ENCODE results near the gene RNASET2. TPM values are rescaled to one million over a fixed set of nuclear protein-coding genes. Genes with fewer than 3 reads are reported as not detected.
"Not testable (repeated sequence)": the region's sequence is repeated elsewhere in the genome, so short reads cannot be mapped to it uniquely, and the experiment has no call there.

RNASET2 gene
- total RNA-seq, 2 donors from 2014 or later: 18.3 to 45.4 TPM

GRCh38 chr6:166951670-166952060 lies 4.7 kb downstream of the RNASET2 start:
- DNase-seq (ENCODE audit: low spot score): no peak
- intact Hi-C loops (cut with DNase I): no loop called here

DNA sequence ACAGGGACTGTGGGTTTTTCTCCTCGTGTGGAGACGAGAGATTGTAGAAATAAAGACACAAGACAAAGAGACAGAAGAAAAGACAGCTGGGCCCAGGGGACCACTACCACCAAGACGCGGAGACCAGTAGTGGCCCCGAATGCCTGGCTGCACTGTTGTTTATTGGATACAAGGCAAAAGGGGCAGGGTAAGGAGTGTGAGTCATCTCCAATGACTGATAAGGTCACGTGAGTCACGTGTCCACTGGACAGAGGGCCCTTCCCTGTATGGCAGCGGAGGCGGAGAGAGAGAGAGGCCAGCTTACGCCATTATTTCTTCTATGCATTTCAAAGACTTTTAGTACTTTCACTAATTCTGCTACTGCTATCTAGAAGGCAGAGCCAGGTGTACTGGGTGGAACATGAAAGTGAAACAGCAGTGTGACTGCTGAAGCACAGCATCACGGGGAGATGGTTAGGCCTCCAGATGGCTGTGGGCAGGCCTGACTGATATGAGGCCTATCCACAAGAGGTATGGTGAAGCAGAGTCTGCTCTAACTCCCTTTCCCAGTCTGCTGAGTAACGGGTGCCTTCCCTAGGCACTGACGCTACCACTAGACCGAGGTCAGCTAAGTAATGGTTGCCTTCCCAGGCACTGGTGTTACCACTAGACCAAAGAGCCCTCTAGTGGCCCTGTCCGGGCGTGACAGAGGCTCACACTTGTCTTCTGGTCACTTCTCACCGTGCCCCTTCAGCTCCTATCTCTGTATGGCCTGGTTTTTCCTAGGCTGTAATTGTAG lies 5.3 kb downstream of the RNASET2 start:
- intact Hi-C loops (cut with DNase I): not testable (repeated sequence)

GRCh38 chr6:166950443-166950821 lies 5.9 kb downstream of the RNASET2 start:
- intact Hi-C loops (cut with DNase I): no loop called here
- DNase-seq (ENCODE audit: low spot score): no peak

More for the DNA sequence above, 5.3 kb downstream of the RNASET2 start:
- DNase-seq (ENCODE audit: low spot score): peak; percentile 89

GRCh38 chr6:166949528-166950442 lies 6.6 kb downstream of the RNASET2 start:
- DNase-seq (ENCODE audit: low spot score): no peak
- intact Hi-C loops (cut with DNase I): no loop called here

GRCh38 chr6:166948724-166949123 lies 7.6 kb downstream of the RNASET2 start:
- DNase-seq (ENCODE audit: low spot score); intact Hi-C loops (cut with DNase I): not testable (repeated sequence)

DNA sequence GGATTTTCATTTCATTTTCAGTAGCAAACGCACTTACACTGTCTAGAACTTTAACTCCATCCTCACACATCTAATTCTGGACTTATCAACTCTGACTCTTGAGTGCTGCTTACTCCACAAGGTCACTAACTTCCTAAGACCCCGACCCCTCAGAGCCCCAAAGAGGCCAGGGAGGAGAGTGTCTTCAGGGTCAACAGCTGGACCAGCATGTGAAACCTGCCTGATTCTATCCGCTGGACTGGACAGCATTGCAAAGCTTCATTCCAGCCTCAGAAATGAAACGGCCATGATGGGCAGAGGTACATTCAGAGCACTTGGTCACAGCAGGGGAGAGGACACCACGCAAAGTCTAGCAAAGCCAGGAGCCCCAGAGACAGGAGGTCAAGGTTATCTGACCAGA lies 9.1 kb downstream of the RNASET2 start:
- intact Hi-C loops (cut with DNase I): no loop called here

DNA sequence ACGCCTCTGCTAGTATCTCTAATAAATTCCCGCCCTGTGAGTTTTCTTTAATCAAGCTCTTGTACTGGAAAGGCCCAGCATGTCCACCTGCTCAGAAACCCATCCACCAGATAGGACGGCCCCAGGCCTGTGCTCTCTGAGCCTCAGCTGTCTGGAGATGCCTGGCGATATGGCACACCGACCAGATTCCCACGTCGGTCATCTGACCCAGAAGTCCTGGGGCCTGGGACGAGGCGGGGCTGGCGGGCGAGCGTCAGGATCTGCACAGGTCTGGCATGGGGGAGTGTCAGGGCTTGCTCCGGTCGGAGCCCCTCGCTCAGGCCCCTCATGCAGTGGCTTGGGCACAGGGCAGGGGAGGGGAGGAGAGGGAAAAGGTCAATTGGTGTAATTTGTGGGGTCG lies 10.2 kb downstream of the RNASET2 start:
- intact Hi-C loops (cut with DNase I): no loop called here
- peak; percentile 76 for DNase-seq (ENCODE audit: low spot score)

More for the DNA sequence above, 9.1 kb downstream of the RNASET2 start:
- DNase-seq (ENCODE audit: low spot score): peak; percentile 24

DNA sequence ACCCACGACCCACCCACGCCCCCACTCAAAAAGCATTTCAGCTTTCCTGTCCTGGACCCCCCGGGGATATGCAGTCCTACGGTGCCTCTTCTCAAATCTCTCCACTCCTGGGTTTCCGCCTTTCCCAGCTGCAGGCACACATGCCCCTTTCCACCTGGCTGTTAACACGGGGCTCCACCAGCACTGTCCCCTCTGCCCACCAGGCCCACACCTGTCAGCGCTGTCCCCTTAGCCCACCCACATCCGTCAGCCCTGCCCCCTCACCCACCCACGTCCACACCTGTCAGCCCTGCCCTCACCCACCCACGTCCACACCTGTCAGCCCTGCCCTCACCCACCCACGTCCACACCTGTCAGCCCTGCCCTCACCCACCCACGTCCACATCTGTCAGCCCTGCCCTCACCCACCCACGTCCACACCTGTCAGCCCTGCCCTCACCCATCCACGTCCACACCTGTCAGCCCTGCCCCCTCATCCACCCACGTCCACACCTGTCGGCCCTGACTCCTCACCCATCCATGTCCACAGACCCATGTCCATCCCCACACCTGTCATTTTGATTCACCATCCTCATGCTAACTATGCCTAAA lies 11.6 kb downstream of the RNASET2 start:
- DNase-seq (ENCODE audit: low spot score): peak; percentile 50
- intact Hi-C loops (cut with DNase I): no loop called here

GRCh38 chr6:166942393-166943168 lies 13.8 kb downstream of the RNASET2 start:
- DNase-seq (ENCODE audit: low spot score): no peak
- intact Hi-C loops (cut with DNase I): no loop called here

DNA sequence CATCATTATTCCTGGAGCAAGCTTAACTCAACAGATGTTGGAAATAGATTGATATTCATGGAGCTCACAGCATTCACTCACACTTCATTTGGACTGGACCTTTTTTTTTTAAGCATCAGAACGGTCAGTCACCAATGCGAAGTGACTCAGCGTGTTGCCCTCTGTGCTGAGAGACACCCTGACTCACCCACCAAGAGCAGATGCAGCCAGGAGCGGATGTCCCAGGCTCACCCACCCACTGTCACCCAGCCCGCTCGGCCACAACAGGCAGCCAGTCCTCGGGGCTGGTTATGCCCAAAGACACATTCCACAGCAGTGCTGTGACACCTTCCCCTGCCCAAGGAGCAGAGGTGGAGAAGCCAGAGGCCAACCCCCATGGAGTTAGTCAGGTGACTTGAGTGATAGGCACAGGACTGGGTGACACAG lies 15.7 kb downstream of the RNASET2 start:
- no peak for DNase-seq (ENCODE audit: low spot score)
- intact Hi-C loops (cut with DNase I): no loop called here

DNA sequence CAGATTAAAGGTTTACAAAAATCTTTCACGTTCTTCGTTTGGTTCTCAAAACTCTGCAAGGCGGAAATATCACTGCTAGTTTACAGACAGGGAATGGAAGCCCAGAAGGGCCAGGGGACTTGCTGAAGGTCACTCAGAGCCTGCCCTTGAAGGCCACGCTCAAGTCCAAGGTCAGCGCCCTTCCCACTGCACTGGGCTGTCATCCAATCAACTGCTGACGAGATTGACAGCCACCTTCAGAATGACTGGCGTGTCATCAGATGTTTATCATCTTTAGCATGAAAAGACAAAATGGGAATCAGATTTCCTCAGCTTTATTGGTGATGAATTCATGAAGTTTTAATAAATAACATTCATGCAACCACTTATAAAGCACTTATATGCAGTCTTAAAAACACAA lies 16.5 kb downstream of the RNASET2 start:
- intact Hi-C loops (cut with DNase I): no loop called here
- DNase-seq (ENCODE audit: low spot score): no peak

DNA sequence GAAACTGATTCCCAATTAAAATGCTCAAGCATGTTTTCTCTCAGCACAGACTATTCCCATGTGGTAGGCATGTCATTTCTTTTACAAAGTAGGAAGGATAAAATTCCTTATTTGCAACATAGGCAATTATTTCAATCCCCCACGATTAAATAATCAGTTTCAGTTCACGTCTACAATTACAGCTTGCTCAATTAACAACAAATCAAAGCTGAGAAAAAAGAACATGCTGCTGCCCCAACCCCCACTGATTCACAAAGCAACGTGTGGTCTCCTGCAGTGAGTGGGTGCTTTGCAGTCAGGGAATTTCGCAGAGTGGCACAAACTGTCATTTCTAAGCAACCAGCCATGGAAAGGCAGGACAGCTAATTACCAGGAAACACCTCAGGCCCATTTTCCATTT lies 17.0 kb downstream of the RNASET2 start:
- DNase-seq (ENCODE audit: low spot score): no peak
- intact Hi-C loops (cut with DNase I): no loop called here

GRCh38 chr6:166938704-166939103 lies 17.6 kb downstream of the RNASET2 start:
- DNase-seq (ENCODE audit: low spot score): no peak
- intact Hi-C loops (cut with DNase I): no loop called here

DNA sequence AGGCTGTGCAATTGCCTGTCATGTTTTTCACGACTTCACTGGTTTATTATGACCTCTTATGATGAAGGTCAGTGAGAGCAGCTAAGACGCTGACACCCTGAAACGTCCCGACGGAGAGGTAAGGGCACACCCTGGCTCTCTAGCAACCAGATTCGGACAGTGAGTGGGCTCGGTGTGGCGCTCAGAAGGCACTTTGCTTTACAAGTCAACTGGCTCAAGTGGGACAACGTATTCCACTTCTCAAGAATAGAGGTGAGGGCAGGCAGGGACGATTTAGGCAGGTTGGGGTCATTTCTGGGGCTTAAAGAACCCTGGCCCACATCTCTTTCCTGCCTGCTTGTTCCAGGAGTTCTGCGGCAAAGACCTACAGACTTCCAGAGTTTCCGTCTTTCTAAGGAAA lies 18.2 kb downstream of the RNASET2 start:
- DNase-seq (ENCODE audit: low spot score): no peak
- intact Hi-C loops (cut with DNase I): no loop called here

DNA sequence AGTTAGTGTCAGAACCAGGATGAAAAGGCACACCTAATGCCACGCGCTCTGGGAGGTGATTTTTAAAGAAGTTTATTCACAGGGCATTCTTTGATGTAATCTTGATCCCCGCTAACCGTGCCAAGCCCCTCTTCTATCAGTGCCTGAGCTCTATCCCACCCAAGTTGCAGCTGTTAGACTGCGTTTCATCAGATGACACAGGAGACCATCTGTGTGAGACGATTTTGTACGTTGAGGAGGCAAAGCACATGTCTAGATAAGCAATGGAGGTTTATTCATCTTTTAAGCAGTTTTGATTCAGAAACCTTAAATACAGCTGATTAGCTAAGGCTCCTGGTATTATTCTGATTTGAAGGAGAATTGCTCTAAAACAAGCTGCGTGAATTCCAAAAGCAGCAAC lies 18.6 kb downstream of the RNASET2 start:
- DNase-seq (ENCODE audit: low spot score): no peak
- intact Hi-C loops (cut with DNase I): no loop called here

- intact Hi-C loops (cut with DNase I): no loop called here
- DNase-seq (ENCODE audit: low spot score): no peak
Measured at GRCh38 chr6:166936079-166936787, 20.1 kb downstream of the RNASET2 start.

- intact Hi-C loops (cut with DNase I): no loop called here
- DNase-seq (ENCODE audit: low spot score): no peak
Measured at GRCh38 chr6:166935353-166935752, 21.0 kb downstream of the RNASET2 start.

GRCh38 chr6:166934174-166934573 lies 22.2 kb downstream of the RNASET2 start:
- intact Hi-C loops (cut with DNase I): no loop called here
- DNase-seq (ENCODE audit: low spot score): no peak

- DNase-seq (ENCODE audit: low spot score): no peak
- intact Hi-C loops (cut with DNase I): no loop called here
Measured at GRCh38 chr6:166933396-166933795, 23.0 kb downstream of the RNASET2 start.

Data from posterior vena cava (tissue), 2 donors.